ENCODE results near the gene APOBEC3C.
"Not testable (repeated sequence)": the region's sequence is repeated elsewhere in the genome, so short reads cannot be mapped to it uniquely, and the experiment has no call there.

The APOBEC3C gene

GRCh38 chr22:39066442-39067276 is 52.6 kb downstream of the APOBEC3C start:
- DNase-seq, result not testable (repeated sequence)

DNA sequence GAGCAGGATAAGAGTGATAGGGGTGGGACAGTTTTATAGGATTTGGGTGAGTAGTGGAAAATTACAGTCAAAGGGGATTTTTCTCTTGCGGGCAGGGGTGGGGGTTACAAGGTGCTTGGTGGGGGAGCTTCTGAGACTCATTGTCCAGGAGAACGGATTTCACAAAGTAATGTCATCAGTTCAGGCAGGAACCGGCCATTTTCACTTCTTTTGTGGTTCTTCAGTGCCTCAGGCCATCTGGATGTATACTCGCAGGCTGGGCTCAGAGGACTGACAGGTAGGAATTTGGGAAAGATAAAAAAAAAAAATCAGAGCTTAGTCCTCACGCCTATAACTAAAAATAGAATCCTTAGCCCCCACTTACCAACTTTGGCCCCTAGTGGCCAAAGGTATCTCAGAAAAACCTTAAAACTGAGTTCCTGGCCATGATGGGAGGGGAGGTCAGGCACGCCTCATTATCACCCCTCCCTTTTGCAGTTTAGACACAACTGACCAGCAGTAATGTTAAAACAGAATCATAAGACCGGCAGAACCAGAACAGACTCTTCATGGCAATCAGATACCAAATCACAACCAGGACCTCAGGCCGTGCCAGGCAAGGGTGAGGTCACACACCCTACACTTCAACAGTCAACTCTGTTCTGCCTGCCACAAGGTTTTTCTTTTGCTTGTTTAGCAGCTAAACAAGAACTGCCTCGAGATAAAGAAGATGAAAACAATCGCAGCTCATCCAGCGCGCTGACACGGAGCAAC is 54.2 kb downstream of the APOBEC3C start:
- no peak for DNase-seq

Measured in hematopoietic multipotent progenitor cell treated with erythropoietin and hydrocortisone succinate and interleukin-3 and kit ligand, for 6 days (in vitro differentiated cells).